SK-N-SH (cell line): ENCODE results near the gene NPAS1. TPM values are rescaled to one million over a fixed set of nuclear protein-coding genes. Genes with fewer than 3 reads are reported as not detected.

ENCODE experiments used
- CTCF ChIA-PET: fragments of 300-600, 350-600 bp; formaldehyde crosslinking; extraction: SDS; loops from one replicate; lab custom pipeline; 2021; lab: Yijun Ruan, JAX
- POLR2A ChIA-PET: fragments of 350-600 bp; sonication (Branson Sonifier 250); formaldehyde crosslinking; extraction: SDS; loops from one replicate; lab custom pipeline; 2020; ENCODE audit warnings: antibody characterized with exemption, inconsistent platforms; lab: Yijun Ruan, JAX
- DNase-seq: peaks from one replicate; pipeline ENCODE4 v3.0.0; 2012
- H2AFZ ChIP-seq: fragments of 200-600 bp; sonication (generic); 2 replicates; pipeline ENCODE4 v1.8.1; 2016; ENCODE audit warnings: antibody characterized with exemption, mild to moderate bottlenecking, low read depth
- H3F3A ChIP-seq: fragments of 200-600 bp; sonication (generic); replicated peaks from 2 replicates; pipeline ENCODE3; 2016; ENCODE audit warnings: antibody characterized with exemption, mild to moderate bottlenecking; ENCODE audit not compliant: insufficient read depth
- H3K27ac ChIP-seq, 2 experiments: fragments of 200-500 bp in 1 of 2; fragments of 200-600 bp in 1 of 2; sonication (Bioruptor generic) in 1 of 2; sonication (generic), shearing (Covaris generic) in 1 of 2; 2 replicates each; pipeline versions ENCODE4 v1.5.1 to v1.6.1; 2014 to 2016; ENCODE audit warnings: low read depth in 2 of 2, inconsistent platforms in 1 of 2, low read length in 1 of 2, mild to moderate bottlenecking in 1 of 2, mixed read lengths in 1 of 2
- H3K27me3 ChIP-seq: fragments of 200-600 bp; sonication (generic), shearing (Covaris generic); 2 replicates; pipeline ENCODE4 v1.6.1; 2016; ENCODE audit warnings: mixed run types; ENCODE audit not compliant: insufficient read depth
- H3K36me3 ChIP-seq, 2 experiments: fragments of 200-500 bp in 1 of 2; fragments of 200-600 bp in 1 of 2; sonication (Bioruptor generic) in 1 of 2; sonication (generic) in 1 of 2; replicated peaks in 1 of 2; 2 replicates each; pipeline versions ENCODE3 to v1.5.1; 2014 to 2016; ENCODE audit warnings: low read length in 1 of 2, mild to moderate bottlenecking in 1 of 2; ENCODE audit not compliant: insufficient read depth in 2 of 2, control insufficient read depth in 1 of 2
- H3K4me1 ChIP-seq, 2 experiments: fragments of 200-500 bp in 1 of 2; fragments of 200-600 bp in 1 of 2; sonication (Bioruptor generic) in 1 of 2; sonication (generic), shearing (Covaris generic) in 1 of 2; 2 replicates each; pipeline versions ENCODE4 v1.5.1 to v1.6.1; 2014 to 2016; ENCODE audit warnings: low read depth in 1 of 2, low read length in 1 of 2, mixed run types in 1 of 2; ENCODE audit not compliant: insufficient read depth in 2 of 2, control insufficient read depth in 1 of 2
- H3K4me2 ChIP-seq: fragments of 200-600 bp; sonication (generic), shearing (Covaris generic); 2 replicates; pipeline ENCODE4 v1.6.1; 2017; ENCODE audit warnings: mixed run types
- H3K4me3 ChIP-seq, 2 experiments: fragments of 200-500 bp in 1 of 2; fragments of 200-600 bp in 1 of 2; sonication (Bioruptor generic) in 1 of 2; sonication (generic), shearing (Covaris generic) in 1 of 2; 2 replicates each; pipeline versions ENCODE4 v1.5.1 to v1.8.1; 2014 to 2016; ENCODE audit warnings: low read depth in 2 of 2, inconsistent platforms in 1 of 2, low read length in 1 of 2, mild to moderate bottlenecking in 1 of 2, mixed read lengths in 1 of 2, moderate library complexity in 1 of 2
- H3K79me2 ChIP-seq: fragments of 200-600 bp; sonication (generic); 2 replicates; pipeline ENCODE4 v1.8.1; 2017; ENCODE audit warnings: mild to moderate bottlenecking; ENCODE audit not compliant: insufficient read depth
- H3K9ac ChIP-seq: fragments of 200-600 bp; sonication (generic); 2 replicates; pipeline ENCODE4 v1.6.1; 2017; ENCODE audit warnings: mixed run types
- H3K9me2 ChIP-seq: fragments of 200-600 bp; sonication (generic); 2 replicates; pipeline ENCODE4 v1.6.1; 2017; ENCODE audit warnings: mixed run types
- H3K9me3 ChIP-seq: fragments of 200-600 bp; sonication (generic); 2 replicates; pipeline ENCODE4 v1.6.1; 2017; ENCODE audit warnings: mixed run types, mild to moderate bottlenecking, moderate library complexity
- H4K20me1 ChIP-seq: fragments of 200-600 bp; sonication (generic); 2 replicates; pipeline ENCODE4 v1.6.1; 2017; ENCODE audit warnings: mild to moderate bottlenecking, mixed run types; ENCODE audit not compliant: insufficient read depth
- CTCF ChIP-seq: fragments of 200-600 bp; sonication (generic); IDR thresholded peaks from 2 replicates; pipeline ENCODE4 v1.6.1; 2017; ENCODE audit warnings: antibody characterized with exemption, mild to moderate bottlenecking, moderate library complexity
- EP300 ChIP-seq, 2 experiments: IDR thresholded peaks; 2 replicates each; pipeline versions ENCODE4 v1.4.0 to v1.6.1; 2012; ENCODE audit warnings: borderline replicate concordance in 1 of 2, low read depth in 1 of 2, low read length in 1 of 2
- EZH2phosphoT487 ChIP-seq: fragments of 200-600 bp; sonication (generic); IDR thresholded peaks from 2 replicates; pipeline ENCODE4 v1.6.1; 2017; ENCODE audit warnings: low read depth, mixed run types, mild to moderate bottlenecking, antibody characterized with exemption, moderate library complexity, borderline replicate concordance
- FOXM1 ChIP-seq: IDR thresholded peaks from 2 replicates; pipeline ENCODE4 v1.4.0; 2012; ENCODE audit warnings: low read depth, mild to moderate bottlenecking
- GABPA ChIP-seq: IDR thresholded peaks from 2 replicates; pipeline ENCODE4 v1.4.0; 2012; ENCODE audit warnings: low read depth, mild to moderate bottlenecking
- GATA2 ChIP-seq: sonication (generic); formaldehyde crosslinking; IDR thresholded peaks from 2 replicates; pipeline ENCODE4 v1.5.0; 2020; ENCODE audit warnings: mild to moderate bottlenecking, missing genetic modification reagents
- MEF2A ChIP-seq: IDR thresholded peaks from 2 replicates; pipeline ENCODE4 v1.4.0; 2012; ENCODE audit warnings: low read depth, borderline replicate concordance
- MXI1 ChIP-seq: IDR thresholded peaks from 2 replicates; pipeline ENCODE4 v1.6.1; 2012; ENCODE audit warnings: mild to moderate bottlenecking, low read depth, low read length, improper control_type of control experiment
- NFIC ChIP-seq: IDR thresholded peaks from 2 replicates; pipeline ENCODE4 v1.4.0; 2012; ENCODE audit warnings: borderline replicate concordance
- RAD21 ChIP-seq: IDR thresholded peaks from 2 replicates; pipeline ENCODE4 v1.6.1; 2012; ENCODE audit warnings: mild to moderate bottlenecking, low read length
- REST ChIP-seq: IDR thresholded peaks from 2 replicates; pipeline ENCODE4 v1.6.1; 2012; ENCODE audit warnings: mild to moderate bottlenecking, low read depth, low read length, moderate library complexity
- SIN3A ChIP-seq: IDR thresholded peaks from 2 replicates; pipeline ENCODE4 v1.6.1; 2012; ENCODE audit warnings: low read depth, mild to moderate bottlenecking, low read length, moderate library complexity, borderline replicate concordance
- SMC3 ChIP-seq: IDR thresholded peaks from 2 replicates; pipeline ENCODE4 v1.6.1; 2012; ENCODE audit warnings: low read depth, low read length, improper control_type of control experiment
- TCF12 ChIP-seq: IDR thresholded peaks from 2 replicates; pipeline ENCODE4 v1.4.0; 2012
- YY1 ChIP-seq: IDR thresholded peaks from 2 replicates; pipeline ENCODE4 v1.4.0; 2012; ENCODE audit warnings: low read depth, mild to moderate bottlenecking
- WGBS: methylation state at CpG from one replicate; pipeline ENCODE4 v1.1.6; 2017; ENCODE audit warnings: low lambda C conversion rate; 5-methylcytosine and 5-hydroxymethylcytosine counted together
- polyA plus RNA-seq, 3 experiments: library from polyadenylated mRNA; depleted of rRNA; stranded (reverse); fragments of >200 nt; gene quantifications; 2 replicates each; pipeline ENCODE4 v1.2.3, GENCODE V29; 2012
- TF ChIP-seq, protein P1 (sequence below): fragments of 150-350 bp; IDR thresholded peaks from 2 replicates; pipeline ENCODE4 v1.6.1; 2016; ENCODE audit warnings: mild to moderate bottlenecking, low read depth, low read length

The NPAS1 gene
- polyA plus RNA-seq, 1 of the 3 experiments (the other 2 are of a cell fraction) = 1.1 TPM

DNA sequence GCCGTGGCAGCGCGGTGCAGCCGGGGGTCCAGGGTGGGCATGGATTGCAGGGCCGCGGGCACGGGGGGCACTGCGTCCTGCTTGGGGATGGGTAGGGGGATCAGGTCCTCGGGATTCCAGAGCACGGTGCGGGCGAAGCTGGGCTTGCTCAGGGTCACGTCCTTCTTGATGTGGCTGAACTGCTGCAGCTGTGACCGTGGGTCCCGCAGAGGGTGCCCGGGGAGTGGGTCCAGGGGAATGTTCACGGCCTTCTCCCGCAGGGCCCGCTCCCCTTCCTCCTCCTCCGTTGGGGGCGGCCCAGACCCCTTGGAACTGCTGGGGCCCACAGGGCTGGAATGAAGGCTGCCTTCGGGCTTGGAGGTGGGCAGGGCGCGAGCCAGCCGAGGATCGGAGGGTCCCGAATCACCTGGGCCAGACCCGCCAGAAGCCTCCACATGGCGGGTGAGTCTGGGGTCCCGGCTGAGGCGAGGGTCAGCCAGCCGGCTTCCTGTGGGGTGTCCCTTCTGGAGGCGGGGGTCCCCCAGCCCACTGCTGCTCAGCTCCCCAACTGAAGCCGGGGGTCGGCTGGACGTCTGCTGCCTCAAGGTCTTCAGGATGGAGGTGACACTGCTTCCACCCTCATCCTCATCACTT, 47.7 kb downstream of the NPAS1 start:
- H3K9ac ChIP-seq = no peak overlapping the region
- H3F3A ChIP-seq = no peaks in the 10 kb centered on the region
- no peaks in the 10 kb centered on the region for H3K9me3 ChIP-seq
- DNase-seq = no peak
- H3K4me1 ChIP-seq = peaks cover 0 to 12% of the 10 kb centered on the region in 2 experiments; a peak in 1 of 4 replicates
- TF ChIP-seq YY1 (no peak), EZH2phosphoT487 (no peak), SIN3A (no peak), TCF12 (no peak), FOXM1 (no peak), REST (no peak), NFIC (no peak), RAD21 (no peak), SMC3 (no peak), MEF2A (no peak), GABPA (no peak), CTCF (no peak), EP300 (IDR thresholded peaks at IDR 0.05; ENCODE audit: borderline replicate concordance in 1 of 2, low read depth in 1 of 2, low read length in 1 of 2) (no peak), MXI1 (no peak), GATA2 (CRISPR knock-in tag) (no peak)
- TF ChIP-seq, protein P1, sequence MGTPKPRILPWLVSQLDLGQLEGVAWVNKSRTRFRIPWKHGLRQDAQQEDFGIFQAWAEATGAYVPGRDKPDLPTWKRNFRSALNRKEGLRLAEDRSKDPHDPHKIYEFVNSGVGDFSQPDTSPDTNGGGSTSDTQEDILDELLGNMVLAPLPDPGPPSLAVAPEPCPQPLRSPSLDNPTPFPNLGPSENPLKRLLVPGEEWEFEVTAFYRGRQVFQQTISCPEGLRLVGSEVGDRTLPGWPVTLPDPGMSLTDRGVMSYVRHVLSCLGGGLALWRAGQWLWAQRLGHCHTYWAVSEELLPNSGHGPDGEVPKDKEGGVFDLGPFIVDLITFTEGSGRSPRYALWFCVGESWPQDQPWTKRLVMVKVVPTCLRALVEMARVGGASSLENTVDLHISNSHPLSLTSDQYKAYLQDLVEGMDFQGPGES = no peak
- no peak overlapping the region for H3K27ac ChIP-seq
- H3K9me2 ChIP-seq = no peaks in the 10 kb centered on the region
- ChIA-PET CTCF (interaction anchor here (0.8 to 1.5 kb wide), 4 partner anchors 8 to 54 kb away, joined by 3 to 4 read pairs (median 4); no protein-coding TSS in a partner anchor), POLR2A (no interaction called here)
- no peak overlapping the region for H3K4me3 ChIP-seq
- H3K36me3 ChIP-seq = peaks cover 7 to 80% of the 10 kb centered on the region in 2 experiments
- H3K79me2 ChIP-seq = 0 out of 2 replicates have a peak, but pooled peaks cover 3% of the 10 kb centered on the region
- no peaks in the 10 kb centered on the region for H4K20me1 ChIP-seq
- WGBS = 99% methylated on average over 12 of the region's 36 CpGs
- no peak overlapping the region for H3K4me2 ChIP-seq
- H2AFZ ChIP-seq = no peak overlapping the region
- H3K27me3 ChIP-seq = no peaks in the 10 kb centered on the region
